ENCODE data around the gene CNOT6L. TPM values are rescaled to one million over a fixed set of nuclear protein-coding genes. Genes with fewer than 3 reads are reported as not detected.

CNOT6L gene
- total RNA-seq, 1 donor from 2014 or later: 8.6 TPM

- TF ChIP-seq, protein P1, sequence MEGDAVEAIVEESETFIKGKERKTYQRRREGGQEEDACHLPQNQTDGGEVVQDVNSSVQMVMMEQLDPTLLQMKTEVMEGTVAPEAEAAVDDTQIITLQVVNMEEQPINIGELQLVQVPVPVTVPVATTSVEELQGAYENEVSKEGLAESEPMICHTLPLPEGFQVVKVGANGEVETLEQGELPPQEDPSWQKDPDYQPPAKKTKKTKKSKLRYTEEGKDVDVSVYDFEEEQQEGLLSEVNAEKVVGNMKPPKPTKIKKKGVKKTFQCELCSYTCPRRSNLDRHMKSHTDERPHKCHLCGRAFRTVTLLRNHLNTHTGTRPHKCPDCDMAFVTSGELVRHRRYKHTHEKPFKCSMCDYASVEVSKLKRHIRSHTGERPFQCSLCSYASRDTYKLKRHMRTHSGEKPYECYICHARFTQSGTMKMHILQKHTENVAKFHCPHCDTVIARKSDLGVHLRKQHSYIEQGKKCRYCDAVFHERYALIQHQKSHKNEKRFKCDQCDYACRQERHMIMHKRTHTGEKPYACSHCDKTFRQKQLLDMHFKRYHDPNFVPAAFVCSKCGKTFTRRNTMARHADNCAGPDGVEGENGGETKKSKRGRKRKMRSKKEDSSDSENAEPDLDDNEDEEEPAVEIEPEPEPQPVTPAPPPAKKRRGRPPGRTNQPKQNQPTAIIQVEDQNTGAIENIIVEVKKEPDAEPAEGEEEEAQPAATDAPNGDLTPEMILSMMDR (conservative IDR thresholded peaks at IDR 0.05; ENCODE audit: low read depth, low read length): no peak
- no peak for DNase-seq (ENCODE audit: low read depth)
- peak overlapping the region; percentile 89 for H3K4me3 ChIP-seq (ENCODE audit: low read depth, low read length)
Observed at GRCh38 chr4:77820649-77821561, 1.7 kb upstream of the CNOT6L start.

DNA sequence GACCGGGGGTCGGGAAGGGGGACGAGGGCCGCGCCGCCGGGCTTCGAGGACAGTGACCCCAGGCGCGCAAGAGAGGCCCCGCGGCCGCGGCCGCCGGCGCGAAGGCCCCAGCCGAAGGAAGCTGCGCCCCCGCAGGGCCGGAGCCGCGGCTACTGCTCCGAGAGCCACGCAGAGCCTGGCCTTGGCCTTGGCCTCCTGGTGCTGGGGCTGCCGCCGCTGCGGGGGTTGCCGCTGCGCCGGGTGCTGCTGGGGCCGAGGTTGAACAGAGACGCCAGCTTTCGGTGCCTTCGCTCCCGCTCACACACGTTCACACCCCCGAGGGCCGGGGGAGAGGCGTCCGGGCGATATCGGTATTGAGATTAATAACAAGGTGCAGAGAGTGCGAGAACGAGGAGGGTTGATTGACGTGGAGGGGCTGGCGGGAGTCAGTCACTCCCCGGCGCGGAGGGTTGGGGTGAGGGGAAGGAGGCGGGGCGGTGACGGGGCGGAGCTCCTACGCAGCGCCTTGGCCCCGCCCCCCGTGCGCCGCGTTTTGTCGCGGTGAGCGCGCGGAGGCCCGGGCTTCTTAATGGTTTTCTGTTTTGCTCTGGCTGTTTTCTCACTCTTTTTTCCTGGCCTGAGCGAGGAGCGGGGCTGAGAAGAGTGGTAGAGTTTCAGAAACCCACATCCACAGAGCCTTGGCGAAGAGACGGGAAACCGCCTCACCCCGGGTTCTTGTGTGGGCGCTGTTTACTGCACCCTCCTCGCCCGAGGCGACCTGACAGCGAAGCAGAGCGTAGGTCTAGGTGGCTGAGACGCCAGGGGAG, 878 bp upstream of the CNOT6L start:
- peak overlapping the region; percentile 89 for H3K4me3 ChIP-seq (ENCODE audit: low read depth, low read length)
- DNase-seq (ENCODE audit: low read depth): no peak
- TF ChIP-seq, protein P1 (conservative IDR thresholded peaks at IDR 0.05; ENCODE audit: low read depth, low read length): no peak

DNA sequence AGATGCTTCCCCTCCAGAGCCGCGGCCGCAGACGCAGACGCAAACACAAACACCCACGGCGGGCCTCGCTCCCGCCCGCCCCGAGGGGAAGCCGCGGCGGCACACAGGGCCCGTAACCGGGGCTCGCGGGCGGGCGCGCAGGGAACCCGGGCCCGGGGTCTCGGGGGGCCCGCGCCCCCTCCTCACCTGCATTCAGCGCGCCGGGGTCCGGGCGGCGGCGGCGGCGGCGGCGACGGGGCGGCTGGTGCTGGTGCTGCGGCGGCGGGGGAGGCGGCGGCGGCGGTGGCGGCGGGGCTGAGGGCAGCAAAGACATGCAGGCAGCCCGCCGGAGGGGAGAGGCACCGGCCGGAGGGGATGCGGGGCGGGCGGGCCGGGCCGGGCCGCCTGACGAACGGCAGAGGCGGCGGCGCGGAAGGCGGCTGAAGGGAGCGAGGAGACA, 255 bp upstream of the CNOT6L start:
- H3K4me3 ChIP-seq (ENCODE audit: low read depth, low read length): peak overlapping the region; percentile 89
- TF ChIP-seq, protein P1 (conservative IDR thresholded peaks at IDR 0.05; ENCODE audit: low read depth, low read length): no peak
- no peak for DNase-seq (ENCODE audit: low read depth)

DNA sequence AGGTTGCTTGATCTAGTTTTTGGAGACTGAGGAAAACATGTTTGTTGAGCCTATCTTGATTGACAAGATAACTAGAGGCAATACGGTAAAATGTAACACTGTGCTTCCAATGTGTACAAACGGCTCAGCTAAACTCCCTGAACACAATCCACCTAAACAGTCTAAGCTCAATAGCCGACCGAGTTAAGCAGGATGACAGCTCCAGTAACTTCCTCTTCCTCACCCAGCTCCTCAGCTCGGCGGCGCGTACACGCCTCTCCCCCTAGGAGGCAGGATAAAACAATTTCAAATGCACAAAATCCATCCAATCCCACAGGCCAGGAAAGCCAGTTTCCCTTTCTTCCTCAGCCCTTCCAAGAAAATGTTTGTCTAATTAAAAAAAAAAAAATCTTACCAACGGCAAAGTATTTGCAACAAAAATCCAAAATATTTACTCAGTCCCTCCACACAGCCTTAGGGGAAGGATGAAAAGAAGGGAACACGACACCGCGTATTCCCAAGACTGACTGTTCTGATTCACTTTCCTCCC, 1.0 kb downstream of the CNOT6L start:
- peak overlapping the region; percentile 89 for H3K4me3 ChIP-seq (ENCODE audit: low read depth, low read length)
- TF ChIP-seq, protein P1 (conservative IDR thresholded peaks at IDR 0.05; ENCODE audit: low read depth, low read length): peak; percentile 47
- peak; percentile 64 for DNase-seq (ENCODE audit: low read depth)

DNA sequence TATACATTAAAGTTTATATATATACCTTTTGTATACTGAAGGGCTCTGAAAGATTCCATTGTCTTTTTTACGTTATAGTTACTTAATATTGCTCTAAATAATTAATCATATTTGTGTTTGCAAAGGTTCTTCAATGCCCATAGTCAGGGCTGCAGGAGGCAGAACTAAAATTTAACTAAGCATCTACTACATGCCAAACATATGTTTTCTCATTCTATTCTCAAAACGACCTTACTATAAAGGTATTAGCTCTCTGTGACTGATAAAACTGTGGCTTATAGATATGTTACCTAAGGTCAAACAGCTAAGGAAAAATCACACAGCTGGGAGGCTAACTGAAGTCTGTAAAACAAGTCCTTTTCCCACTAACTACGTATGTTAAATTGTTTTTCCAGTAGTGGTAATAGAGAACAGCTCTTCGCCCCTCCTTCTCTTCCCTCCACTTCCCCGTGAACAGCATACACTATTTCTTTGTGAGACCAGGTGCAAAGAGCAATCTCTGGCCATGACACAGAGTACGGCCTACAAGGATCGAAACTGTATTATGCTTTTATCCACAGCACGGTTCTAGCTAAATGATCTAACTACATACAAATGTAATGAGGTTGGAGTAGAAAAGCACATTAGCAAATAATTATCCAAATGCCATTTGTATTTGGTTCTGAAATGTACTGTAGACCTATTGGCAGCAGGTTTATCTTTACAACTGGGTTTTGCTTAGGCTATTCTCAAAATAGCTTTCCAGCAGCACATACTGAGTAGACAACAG, 1.7 kb downstream of the CNOT6L start:
- peak overlapping the region; percentile 89 for H3K4me3 ChIP-seq (ENCODE audit: low read depth, low read length)
- TF ChIP-seq, protein P1 (conservative IDR thresholded peaks at IDR 0.05; ENCODE audit: low read depth, low read length): no peak
- DNase-seq (ENCODE audit: low read depth): peak; percentile 84

- TF ChIP-seq, protein P1 (conservative IDR thresholded peaks at IDR 0.05; ENCODE audit: low read depth, low read length): no peak
- no peak for DNase-seq (ENCODE audit: low read depth)
- no peak overlapping the region for H3K4me3 ChIP-seq (ENCODE audit: low read depth, low read length)
Observed at GRCh38 chr4:77816546-77816945, 2.6 kb downstream of the CNOT6L start.

All from epithelial cell of proximal tubule (primary cell).